Cerebellar cortex (tissue), 1 donor: ENCODE measurements around the gene SYNRG.
"Not testable (repeated sequence)": the region's sequence is repeated elsewhere in the genome, so short reads cannot be mapped to it uniquely, and the experiment has no call there.

Experiments
- DNase-seq: peaks from one replicate; pipeline ENCODE4 v3.0.0-alpha.2; 2015; ENCODE audit warnings: low spot score

SYNRG gene

DNA sequence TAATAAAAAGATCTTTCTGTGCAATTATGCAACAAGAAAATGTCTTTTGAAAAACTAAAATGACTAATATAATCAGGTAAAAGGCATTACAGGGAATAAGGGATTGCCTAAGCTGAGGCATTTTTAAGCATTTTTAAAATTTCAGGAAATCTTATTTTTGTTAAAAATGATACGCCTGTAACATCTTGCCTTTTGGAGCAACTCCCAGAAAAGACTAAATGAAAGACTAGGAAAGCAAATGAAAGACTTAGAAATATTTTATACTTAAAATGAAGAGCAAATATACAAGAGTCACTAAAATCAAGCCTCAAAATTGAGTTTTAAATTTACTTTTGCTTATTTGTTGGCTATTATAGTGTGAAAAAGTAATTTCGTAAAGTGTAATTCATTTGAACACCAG is 63.7 kb downstream of the SYNRG start:
- no peak for DNase-seq

DNA sequence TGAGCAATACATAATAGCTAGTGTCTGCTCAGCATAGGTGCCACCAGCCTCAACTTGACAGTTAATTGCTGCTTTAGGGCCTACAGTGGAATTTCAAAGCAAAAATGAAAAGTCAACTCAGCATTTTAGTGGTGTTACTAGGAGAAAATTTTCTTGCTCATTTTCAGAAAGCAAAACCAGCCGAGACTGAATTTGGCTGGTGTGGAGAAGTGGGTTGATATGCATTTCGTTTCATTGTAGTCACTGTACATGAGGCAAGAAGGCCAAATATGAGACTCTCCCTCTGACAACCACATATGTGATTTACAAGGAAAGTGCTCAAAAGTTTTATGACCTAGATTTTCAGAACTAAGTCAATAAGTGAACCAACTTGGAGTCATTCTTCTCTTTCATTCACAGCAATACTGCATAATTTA is 65.6 kb downstream of the SYNRG start:
- DNase-seq = no peak

DNA sequence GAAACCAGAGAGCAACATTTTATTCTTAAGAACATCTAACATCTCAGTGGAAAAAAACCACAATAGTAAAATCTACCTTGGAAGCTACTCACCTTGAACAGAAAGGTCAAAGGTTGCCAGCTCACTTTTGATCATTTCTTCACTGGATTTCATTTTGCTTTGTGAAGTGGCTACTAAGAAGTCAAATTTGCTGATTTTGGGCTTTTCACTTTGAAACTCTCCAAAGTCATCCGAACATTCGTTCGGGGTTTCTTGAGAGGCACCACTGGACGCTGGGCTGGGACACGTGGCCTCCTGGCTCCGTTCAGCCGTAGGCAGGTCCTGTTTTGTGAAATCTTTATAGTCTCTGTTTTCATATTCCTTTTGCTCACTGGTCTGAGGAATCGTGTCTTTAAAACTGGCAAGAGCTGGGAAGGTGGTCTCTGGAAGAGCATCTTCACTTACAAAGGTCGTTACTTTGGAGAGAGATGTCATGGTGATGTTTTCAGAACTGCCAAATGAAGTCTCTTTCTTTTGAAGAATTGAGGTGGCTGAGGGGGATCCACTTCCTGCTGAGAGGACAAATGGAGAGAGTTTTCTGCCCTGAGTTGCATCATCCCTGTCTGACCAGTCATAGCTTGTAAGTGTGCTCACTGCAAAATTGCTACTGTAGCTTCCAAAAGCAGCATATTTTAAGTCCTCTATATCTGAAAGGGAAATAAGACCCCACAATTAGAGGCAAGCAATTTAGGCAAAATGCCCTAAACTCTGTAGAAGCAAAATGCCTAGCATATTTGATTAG is 67.1 kb downstream of the SYNRG start:
- DNase-seq = no peak

DNA sequence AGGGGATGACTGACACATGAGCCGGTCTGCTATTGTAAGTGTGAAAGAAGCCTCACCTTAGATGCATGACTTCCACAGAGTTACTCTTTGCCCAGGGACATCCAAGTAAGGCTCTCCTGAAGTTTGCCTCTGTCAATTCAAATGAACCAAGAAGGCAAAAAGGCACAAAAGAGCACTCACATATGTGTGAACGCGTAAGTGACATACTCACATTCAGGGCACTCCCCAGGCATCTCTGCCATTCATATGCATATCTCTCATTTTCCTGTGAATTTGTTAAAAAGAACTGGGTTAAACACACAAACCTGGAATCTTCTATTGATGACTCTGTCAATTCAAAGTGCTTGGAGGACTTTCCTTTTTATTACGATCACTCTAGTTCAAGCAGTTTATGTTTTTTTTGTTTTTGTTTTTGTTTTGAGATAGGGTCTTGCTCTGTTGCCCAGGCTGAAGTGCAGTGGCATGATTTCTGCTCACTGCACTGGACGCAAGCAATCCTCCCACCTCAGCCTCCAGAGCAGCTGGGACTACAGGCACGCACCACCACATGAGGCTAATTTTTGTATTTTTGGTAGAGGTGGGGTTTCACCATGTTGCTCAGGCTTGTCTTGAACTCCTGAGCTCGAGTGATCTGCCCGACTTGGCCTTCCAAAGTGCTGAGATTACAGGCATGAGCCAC is 70.1 kb downstream of the SYNRG start:
- no peak for DNase-seq

DNA sequence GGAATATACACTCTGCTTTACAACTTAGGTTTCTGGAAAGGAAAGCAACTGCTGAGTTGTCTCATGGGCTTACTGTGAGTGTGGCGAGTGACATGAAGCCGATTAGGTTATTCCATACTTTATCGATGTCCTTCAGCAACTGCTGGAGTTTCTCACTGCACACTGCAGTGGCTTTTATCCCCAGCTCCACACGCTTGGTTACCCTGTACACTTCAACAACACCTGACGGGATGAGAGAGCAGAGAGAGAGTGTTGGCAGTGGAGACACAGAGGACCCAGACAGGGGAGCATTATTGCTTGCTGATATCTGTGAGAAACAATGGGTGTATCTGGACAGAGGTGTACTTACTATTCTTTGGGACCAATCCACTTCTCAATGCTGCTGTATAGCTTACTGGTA is 73.3 kb downstream of the SYNRG start:
- DNase-seq = no peak

DNA sequence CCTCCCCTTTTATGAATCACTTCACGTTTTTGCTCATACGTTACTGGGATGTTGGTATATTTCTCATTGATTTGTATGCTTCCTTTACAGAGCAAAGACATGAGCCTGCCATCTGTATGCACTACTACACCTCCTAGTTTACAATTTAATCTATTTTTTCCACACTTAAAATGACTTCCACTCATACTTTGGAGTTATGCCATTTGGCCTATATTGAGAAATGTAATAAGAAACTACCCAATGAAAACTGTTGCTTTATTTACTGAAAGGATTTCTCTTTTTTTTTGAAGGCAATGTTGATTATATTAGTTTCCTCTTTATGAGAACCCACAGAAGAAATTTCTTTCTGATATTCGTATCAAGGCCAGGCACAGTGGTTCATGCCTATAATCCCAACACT is 76.5 kb downstream of the SYNRG start:
- no peak for DNase-seq

DNA sequence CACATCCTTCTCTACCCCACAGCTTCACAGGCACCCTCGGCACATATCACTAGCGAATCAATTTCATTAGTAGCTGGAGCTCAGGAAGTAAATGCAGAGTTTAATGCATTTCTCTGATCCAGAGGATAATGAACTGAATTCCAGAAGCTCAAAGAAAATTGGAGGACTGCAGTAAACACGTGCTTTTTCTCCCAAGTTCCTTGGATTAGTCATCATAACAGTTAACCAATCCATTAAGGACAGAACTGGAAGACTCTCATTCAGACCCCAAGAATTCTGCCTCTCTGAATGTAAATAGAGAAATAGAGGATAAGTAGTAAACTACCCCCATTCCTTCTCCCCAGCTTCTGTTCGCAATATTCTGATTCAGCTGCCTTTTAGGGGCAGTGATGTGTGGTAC is 78.8 kb downstream of the SYNRG start:
- DNase-seq = no peak

DNA sequence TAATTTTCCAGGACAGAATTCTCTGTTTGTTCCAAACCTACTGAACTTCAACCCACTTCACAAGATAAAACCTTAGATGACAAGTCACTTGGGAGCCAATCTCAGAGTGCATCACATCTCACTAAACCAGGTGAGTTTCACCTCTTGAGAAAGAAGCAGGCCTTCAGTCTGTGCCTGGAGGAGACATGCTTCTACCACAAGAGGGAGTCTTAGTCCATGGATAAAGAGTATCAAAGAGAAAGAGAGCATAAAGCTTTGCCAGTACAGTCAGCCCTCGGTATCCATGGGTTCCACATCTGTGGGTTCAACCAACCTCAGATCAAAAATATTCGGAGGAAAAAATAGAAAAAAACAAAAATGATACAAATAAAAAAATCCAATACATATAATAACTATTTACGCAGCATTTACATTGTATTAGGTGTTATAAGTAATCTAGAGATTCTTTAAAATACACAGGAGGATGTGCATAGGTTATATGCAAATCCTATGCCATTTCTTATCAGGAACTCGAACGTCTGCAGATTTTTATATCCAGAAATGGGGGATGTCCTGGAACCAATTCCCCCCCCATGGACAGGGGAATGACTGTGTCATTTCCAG is 81.9 kb downstream of the SYNRG start:
- DNase-seq = peak; percentile 72

DNA sequence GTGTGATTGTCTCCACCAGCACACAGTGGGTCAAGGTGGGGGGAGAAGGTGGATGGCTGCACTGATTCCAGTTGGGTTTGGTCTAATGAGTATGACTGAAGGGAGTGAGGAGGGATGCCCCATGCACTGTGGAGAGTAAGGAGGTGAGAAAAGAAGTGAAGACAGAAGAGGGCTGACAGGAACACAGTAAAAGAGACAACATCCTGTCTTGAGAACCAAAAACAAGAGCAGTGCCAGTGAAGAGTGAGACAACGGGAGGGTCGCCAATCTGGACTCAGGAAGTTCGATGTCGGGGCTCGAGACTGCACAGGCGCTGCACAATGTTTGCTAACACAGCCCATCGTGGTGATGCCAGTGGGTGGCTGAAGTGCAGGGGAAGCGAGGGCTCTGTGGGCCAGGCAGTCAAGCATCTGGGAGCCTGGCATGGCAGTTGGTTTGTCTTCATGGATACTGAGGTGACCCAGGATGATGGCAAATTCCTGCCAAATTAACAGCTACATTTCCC is 85.5 kb downstream of the SYNRG start:
- no peak for DNase-seq

DNA sequence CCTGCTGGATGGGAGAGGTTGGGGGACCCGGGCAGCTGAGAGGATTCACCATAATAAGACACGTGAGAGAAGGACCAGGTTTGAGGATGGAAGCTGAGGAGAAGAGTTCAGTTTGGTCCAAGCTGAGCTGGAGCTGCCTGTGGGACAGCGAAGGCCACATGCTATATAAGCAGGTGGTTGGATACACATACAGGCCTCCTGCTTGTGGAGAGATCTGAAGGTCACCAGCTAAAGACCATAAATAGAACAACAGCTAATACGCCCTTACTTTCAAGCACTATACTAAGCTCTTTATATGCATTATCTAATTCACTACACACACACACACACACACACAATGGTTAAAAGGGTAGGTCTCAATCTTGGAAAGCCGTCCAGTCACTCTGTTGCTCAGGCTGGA is 87.4 kb downstream of the SYNRG start:
- no peak for DNase-seq

DNA sequence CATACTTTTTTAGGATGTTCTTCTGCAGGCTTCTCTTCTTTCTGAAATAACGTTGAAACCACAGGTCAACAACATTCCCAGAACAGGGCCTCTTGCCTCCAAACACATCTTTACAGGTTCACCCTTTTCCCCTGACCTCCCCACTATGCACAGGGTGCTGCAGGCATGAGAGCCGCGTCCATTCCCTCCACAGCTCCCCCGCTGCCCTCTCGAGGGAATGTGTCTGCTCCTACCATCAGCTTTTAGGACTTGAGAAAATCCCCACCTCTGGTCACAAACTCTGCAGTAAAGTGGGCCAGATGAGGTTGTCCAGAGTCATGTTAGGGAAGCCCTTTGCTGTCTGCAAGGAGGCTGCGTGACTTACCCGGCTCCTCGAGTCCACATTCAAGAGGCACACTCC is 89.0 kb downstream of the SYNRG start:
- DNase-seq = no peak

DNA sequence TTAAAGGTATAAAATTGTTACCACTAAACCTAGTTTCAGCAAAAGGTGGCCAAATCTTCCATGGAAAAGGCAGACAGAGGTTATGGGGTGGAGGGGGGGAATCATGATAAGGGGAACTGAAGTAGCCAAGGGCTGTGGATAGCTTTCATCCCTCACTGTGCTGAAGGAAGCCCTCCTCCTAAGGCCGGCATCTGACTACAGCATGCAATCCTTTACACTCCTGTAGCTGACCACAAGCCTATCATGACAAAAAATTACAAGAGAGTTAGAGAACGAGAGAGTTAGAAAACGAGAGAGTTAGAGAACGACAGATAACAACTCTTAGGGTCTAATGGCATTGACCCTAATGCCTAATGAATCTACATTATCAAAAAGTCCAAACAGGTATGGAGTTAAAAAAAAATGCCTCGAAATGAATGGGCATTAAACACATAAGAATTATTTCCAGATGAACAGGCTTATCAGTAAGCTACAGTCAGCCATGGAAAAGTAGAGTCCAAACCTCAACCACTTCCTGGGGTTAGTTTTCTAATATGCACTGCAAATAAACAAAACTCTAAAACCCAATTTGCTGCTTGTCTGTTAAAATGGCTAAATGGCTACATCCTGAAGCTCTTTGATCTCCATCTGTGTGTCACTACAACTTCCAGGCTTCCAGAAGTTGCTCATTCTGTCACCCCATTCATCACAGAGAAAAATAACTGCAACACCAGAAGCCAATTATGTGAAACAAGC is 89.8 kb downstream of the SYNRG start:
- no peak for DNase-seq

DNA sequence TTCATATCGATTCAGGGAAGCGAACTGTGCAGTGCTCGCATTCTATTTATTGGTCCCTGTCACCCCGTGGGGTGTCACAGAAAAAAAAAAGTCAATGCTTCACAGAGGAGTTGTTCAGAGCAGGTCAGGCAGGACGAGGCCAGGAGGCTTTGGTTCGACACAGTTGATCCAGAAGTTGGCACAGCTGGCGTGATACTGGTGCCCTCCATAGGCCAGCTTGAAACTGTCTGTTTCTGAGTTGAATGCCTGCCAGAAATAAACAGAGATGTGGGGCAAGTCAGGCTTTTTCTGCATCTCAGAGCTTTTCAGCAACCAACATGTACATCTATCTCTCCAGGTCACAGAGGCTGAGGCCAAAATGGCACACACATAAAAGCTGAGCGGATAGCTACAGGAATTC is 90.4 kb downstream of the SYNRG start:
- DNase-seq = no peak

DNA sequence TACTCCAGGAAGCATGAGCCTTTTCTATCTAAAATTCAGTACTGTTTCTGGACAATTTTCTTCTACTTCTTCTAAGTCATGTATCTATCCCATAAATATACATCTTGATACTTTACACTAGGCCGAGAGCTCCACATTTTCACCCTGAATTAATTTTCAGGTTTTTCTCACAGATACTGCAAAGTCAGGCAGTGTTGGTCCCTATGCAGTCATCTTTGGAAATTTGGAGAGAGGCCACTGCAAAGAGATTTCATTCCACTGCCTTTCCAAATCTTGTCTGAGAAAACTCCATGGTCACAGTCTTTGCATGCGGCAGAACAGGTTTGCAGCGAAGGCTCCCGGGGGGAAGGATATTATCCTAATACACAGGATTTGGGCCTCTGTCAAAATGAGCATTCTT is 91.3 kb downstream of the SYNRG start:
- no peak for DNase-seq

DNA sequence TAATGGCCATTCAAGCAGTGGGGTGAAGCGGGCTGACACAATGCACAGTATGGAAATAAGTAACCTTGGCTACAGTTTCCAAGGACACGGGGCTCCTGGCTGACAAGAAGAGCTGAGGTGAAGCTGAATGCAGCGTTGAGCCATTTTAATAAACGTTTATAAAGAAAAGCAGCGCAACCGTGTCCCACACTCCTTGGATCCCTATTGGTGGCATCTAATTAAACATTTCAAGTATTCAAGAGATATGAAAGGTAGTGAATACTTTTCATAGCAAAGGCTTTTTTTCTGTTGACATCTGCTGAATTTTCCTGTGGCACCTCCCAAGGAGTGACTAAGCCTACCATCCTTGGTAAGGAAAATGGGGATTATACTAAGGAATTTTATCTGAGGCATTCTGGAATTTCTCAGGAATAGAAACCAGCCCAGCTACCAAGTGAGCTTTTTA is 93.1 kb downstream of the SYNRG start:
- DNase-seq = no peak

DNA sequence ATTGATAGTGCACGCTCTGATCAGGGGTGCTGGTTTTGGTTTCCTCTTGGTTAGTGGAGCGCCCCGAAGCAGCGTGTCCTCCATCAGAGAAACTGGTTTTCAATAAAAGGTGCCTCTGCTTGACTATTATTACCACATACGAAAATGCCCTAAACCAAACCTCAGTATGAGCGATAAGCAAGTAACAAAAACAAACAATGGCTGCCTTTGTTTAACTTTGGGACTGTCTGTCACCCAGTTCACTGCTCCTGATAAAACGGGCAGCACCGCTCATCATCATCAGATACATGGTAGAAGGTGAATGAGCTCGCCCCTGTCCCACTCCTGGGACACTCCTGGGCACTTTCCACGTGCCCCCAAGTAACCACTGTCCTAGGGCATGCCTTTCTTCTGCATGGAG is 95.5 kb downstream of the SYNRG start:
- no peak for DNase-seq

DNA sequence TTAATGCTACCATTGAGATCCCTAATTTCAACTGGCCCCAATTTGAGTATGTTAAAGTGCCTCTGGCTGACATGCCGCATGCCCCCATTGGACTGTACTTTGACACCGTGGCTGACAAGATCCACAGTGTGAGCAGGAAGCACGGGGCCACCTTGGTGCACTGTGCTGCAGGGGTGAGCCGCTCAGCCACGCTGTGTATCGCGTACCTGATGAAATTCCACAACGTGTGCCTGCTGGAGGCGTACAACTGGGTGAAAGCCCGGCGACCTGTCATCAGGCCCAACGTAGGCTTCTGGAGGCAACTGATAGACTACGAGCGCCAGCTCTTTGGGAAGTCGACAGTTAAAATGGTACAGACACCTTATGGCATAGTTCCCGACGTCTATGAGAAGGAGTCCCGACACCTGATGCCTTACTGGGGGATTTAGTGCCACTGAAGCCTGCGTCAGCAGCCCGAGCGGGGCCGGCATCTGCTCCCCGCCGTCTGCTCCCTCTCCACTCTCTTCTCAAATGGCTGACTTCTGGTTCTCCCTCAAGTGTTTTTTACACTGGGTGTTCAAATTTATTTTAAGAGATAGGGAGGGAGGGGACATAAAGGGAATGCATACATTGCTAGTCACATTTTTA is 96.7 kb downstream of the SYNRG start:
- DNase-seq = peak; percentile 31

DNA sequence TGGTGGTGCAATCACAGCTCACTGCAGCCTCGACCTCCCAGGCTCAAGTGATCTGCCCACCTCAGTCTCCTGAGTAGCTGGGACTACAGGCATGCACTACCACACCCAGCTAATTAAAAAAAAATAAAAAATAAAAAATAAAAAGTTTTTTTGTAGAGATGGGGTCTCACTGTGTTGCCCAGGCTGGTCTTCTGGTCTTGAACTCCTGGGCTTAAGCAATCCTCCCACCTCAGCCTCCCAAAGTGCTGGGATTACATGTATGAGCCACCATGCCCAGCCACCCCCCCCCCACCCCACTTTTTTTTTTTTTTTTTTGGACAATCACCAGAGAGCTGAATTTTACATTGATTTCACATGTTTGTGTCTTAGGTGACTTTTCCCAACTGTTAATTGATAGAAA is 97.6 kb downstream of the SYNRG start:
- not testable (repeated sequence) for DNase-seq

DNA sequence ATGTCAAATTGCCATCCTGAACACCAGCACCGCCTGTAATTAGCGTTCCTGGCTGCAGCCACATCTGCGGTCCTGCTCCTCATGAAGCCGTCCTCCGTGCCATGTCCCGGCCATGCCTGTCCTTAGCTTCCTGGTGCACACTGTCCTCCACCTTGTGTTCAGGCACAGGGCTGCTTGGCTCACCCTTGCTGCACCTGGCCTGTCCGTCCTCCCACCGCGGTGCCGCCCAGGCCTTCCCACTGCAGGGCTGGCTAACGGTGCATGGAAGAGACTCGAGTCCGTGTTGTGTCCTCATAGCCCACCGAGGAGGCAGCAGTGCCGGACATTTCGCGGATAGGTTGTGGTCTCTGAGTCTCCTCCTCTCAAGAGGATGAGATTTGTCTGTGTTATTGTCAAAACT is 99.2 kb downstream of the SYNRG start:
- DNase-seq = peak; percentile 24

DNA sequence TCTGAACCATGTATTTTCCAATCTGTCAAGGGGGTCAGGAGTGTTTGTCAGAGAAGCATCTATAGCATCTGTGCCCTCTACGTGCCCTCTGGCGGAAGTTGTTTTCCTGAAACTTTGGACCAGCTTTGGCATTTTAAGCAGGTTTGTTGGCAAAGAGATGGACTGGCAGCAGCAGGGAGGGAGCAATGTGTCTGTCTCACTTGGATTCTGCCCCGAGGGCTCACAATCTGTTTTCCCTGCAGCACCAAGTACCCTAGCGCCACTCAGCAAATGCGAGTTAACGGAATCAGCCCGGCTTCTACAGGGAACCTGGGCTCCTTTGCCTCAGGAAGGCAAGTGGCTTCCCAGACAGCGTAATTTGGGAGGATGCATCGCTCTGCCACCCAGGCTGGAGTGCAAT is 102.1 kb downstream of the SYNRG start:
- DNase-seq = peak; percentile 84

DNA sequence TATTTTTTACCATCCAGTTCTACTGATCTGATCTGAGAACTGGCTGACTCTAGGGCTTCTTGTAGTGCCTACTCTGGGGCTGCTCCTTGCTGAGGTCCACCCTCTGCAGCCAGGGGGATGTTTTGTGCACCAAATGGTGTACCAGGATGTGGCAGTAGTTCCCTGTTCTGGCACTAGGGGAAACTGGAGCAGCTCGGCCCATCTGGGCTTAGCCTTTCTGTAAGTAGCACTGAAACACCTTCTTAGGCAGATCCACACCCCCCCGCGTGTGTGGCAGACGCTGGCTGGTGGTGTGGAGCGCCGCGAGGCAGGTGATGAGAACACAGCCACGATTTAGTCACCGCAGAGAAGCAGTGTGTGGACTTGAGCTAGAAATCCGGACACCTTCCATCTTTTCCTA is 102.5 kb downstream of the SYNRG start:
- DNase-seq = peak; percentile 86

DNA sequence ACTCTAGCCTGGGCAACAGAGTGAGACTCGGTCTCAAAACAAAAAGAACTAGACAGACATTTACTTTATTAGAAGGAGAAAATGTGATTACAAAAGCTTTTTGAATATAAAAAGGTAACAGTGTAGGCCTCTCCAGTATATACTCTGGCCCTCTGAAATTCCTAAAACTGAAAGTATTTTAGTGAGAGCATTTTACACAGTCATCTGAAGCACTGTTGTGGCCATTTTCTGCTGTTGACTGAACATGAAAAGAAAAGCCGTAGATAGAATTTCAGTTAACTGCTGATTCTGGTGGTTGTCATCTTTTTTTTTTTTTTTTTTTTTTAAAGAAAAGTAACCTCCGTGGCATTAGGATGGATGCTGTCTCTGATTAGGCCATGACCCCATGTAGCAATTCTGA is 103.9 kb downstream of the SYNRG start:
- no peak for DNase-seq
